Kidney (tissue), 14 donors: ENCODE data around the gene NRF1. TPM values are rescaled to one million over a fixed set of nuclear protein-coding genes. Genes with fewer than 3 reads are reported as not detected.

ENCODE experiments used
- DNase-seq, 5 donors: peaks; one replicate each; pipeline ENCODE4 v3.0.0-alpha.2; 2013 to 2020
- FAIRE-seq: peaks from 2 replicates; lab custom pipeline; 2012; peaks lifted over from hg19 to GRCh38; lab: Jason Lieb, UNC
- H3K27ac ChIP-seq, 2 donors: one replicate each; pipeline ENCODE4 v1.7.0; 2013; ENCODE audit warnings: low read depth in 2 of 2, low read length in 2 of 2, inconsistent platforms in 1 of 2
- H3K27me3 ChIP-seq: one replicate; pipeline ENCODE4 v1.7.1; 2013; ENCODE audit warnings: low read length, inconsistent platforms; ENCODE audit not compliant: control insufficient read depth, insufficient read depth
- H3K36me3 ChIP-seq, 3 donors: one replicate each; pipeline versions ENCODE4 v1.7.0 to v1.7.1; 2013; ENCODE audit warnings: low read length in 3 of 3, control low read depth in 1 of 3, inconsistent platforms in 1 of 3; ENCODE audit not compliant: insufficient read depth in 3 of 3, control insufficient read depth in 2 of 3
- H3K4me1 ChIP-seq, 3 donors: one replicate each; pipeline versions ENCODE4 v1.7.0 to v1.7.1; 2013; ENCODE audit warnings: low read length in 3 of 3, inconsistent platforms in 1 of 3, low read depth in 1 of 3; ENCODE audit not compliant: control insufficient read depth in 2 of 3, insufficient read depth in 2 of 3
- H3K4me3 ChIP-seq, 3 donors: one replicate each; pipeline versions ENCODE4 v1.7.0 to v1.8.1; 2013; ENCODE audit warnings: low read length in 3 of 3, control low read depth in 1 of 3, inconsistent platforms in 1 of 3
- H3K9ac ChIP-seq, 3 donors: one replicate each; pipeline versions ENCODE4 v1.7.0 to v1.7.1; 2013; ENCODE audit warnings: low read length in 3 of 3, control low read depth in 1 of 3, inconsistent platforms in 1 of 3
- H3K9me3 ChIP-seq, 3 donors: one replicate each; pipeline versions ENCODE4 v1.7.0 to v1.7.1; 2013; ENCODE audit warnings: low read length in 3 of 3, control low read depth in 1 of 3, inconsistent platforms in 1 of 3; ENCODE audit not compliant: control insufficient read depth in 2 of 3, insufficient read depth in 1 of 3
- intact Hi-C: fragments of 100-400 bp; cut with DNase I; formaldehyde crosslinking; loops from one replicate; pipeline ENCODE4 v1.11.1; 2022
- polyA plus RNA-seq: library from polyadenylated mRNA; stranded (reverse); fragments of 350-450 nt; fragmentation: Illumina TruSeq; extraction: RNeasy Lipid Tissue Mini Kit (QIAGEN cat#74804); gene quantifications from one replicate; pipeline ENCODE4 v1.2.3, GENCODE V29; 2014; ENCODE audit warnings: low read depth, low replicate concordance; ENCODE audit not compliant: insufficient read depth
- total RNA-seq: library from RNA; stranded (reverse); fragmentation: NEBNext Ultra II Directional; extraction: Animal tissue kit (Norgen Biotek cat#: 25700); gene quantifications from one replicate; pipeline ENCODE4 v1.2.1, GENCODE V29; 2021
- TF ChIP-seq, protein P1 (sequence below): IDR thresholded peaks from 3 replicates; pipeline ENCODE4 v1.5.1; 2012; ENCODE audit warnings: mild to moderate bottlenecking, moderate library complexity, borderline replicate concordance; ENCODE audit not compliant: insufficient read depth; ENCODE audit errors: extremely low read depth
- donor health status: control.
- donor health status: control.
- donor health status: control.
- donor health status: control.
- donor health status: control.
- donor health status: DM: yes; HTN: yes; CAD: no.
- donor health status: Normal renal cell carcinoma (clear cell type).

Gene NRF1
- total and polyA plus RNA-seq, 2 donors from 2014 or later, result 8.8 to 19.4 TPM

DNA sequence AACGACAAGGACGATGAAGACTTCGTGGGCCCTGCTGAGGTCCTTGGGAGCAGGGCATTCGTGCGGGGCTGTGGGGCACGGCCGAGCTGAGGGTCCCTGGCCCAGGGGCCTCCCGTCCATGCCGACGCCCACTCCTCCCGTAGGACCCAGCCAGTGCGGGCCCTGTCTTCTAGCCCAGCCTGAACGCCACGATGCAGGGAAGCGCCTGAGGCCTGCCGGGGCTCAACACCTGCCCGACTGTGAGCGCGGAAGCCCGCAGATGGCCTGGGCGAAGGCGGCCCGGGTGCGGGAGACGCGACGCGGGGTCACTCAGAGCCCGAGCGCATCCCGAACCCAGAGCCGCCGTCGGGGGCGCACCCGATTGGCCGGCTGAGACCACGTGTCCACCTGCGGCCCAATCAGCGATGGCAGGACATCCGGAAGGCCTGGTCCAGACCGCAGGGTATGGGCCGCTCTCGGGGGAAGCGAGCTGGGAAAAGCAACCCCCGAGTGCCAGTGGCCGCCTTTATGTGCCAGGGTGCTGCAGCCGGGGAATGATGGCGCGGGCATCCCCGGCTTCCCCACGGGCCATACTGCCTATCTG, 151.0 kb downstream of the NRF1 start:
- Histone ChIP-seq H3K9me3 (no peaks in the 10 kb centered on the region), H3K27ac (no peak overlapping the region), H3K4me1 (no peaks in the 10 kb centered on the region), H3K27me3 (no peaks in the 10 kb centered on the region), H3K36me3 (no peaks in the 10 kb centered on the region), H3K4me3 (no peak overlapping the region), H3K9ac (no peak overlapping the region)
- FAIRE-seq, result no peak
- TF ChIP-seq, protein P1, sequence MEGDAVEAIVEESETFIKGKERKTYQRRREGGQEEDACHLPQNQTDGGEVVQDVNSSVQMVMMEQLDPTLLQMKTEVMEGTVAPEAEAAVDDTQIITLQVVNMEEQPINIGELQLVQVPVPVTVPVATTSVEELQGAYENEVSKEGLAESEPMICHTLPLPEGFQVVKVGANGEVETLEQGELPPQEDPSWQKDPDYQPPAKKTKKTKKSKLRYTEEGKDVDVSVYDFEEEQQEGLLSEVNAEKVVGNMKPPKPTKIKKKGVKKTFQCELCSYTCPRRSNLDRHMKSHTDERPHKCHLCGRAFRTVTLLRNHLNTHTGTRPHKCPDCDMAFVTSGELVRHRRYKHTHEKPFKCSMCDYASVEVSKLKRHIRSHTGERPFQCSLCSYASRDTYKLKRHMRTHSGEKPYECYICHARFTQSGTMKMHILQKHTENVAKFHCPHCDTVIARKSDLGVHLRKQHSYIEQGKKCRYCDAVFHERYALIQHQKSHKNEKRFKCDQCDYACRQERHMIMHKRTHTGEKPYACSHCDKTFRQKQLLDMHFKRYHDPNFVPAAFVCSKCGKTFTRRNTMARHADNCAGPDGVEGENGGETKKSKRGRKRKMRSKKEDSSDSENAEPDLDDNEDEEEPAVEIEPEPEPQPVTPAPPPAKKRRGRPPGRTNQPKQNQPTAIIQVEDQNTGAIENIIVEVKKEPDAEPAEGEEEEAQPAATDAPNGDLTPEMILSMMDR, result no peak
- intact Hi-C loops, result no loop called here
- no peak for DNase-seq

DNA sequence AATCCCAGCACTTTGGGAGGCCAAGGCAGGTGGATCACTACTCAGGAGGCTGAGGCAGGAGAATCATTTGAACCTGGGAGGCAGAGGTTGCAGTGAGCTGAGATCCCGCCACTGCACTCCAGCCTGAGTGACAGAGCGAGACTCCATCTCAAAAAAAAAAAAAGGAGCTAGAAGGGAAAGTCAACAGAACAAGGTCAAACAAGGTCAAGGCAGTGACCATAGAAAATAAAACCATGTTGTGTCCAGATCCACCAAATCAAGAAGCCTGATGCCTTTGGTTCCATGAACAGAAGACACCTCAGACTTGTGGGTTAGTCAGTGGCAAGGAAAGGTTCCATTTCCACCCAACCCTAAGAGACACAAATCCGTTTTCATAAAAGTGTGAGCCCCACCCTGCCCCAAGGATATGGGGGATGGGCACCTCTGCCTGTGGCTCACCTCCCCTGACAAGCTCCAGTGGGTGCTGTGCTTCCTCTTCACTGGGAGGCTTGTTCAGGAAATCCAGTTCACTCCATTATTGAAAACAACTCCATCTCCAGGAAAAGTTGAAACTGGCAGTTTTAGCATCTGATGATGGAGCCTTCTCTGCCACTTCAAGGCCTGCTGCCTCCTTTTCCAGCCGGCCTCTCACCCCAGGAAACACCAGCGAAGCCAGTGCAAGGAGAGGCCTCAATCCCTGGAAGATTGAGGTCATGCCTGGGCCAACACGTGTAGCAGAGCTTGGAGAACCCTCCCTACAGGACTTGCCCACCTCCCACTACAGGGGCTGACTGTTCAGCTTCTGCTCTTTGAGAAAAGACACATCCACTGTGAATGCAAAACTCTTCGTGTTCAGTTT, 152.9 kb downstream of the NRF1 start:
- Histone ChIP-seq H3K27me3 (no peaks in the 10 kb centered on the region), H3K4me3 (no peak overlapping the region), H3K4me1 (no peaks in the 10 kb centered on the region), H3K9ac (no peak overlapping the region), H3K36me3 (no peaks in the 10 kb centered on the region), H3K9me3 (no peaks in the 10 kb centered on the region), H3K27ac (no peak overlapping the region)
- TF ChIP-seq, protein P1, result no peak
- intact Hi-C loops, result no loop called here
- DNase-seq, result no peak
- no peak for FAIRE-seq

DNA sequence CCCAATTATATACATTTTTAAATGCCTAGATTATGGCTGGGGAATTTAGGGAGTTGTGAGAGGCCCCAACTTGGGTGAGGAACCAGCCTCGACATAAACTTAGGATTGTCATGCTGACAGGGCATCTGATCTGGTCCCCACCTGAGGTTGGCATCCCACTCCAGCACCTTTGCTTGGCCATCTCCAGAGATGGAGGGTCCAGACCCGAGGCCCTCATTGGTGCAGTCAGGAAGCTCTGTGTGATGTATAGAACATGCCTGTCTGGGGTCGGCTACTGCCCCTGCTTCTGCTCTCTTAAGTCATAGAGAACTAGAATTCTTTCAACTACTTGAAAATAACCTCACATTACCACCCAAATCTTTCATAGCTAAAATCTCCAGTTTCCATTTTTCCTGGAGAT, 153.8 kb downstream of the NRF1 start:
- no peak overlapping the region for H3K27ac ChIP-seq
- H3K9ac ChIP-seq, result no peak overlapping the region
- H3K27me3 ChIP-seq, result no peaks in the 10 kb centered on the region
- H3K4me1 ChIP-seq, result no peaks in the 10 kb centered on the region
- intact Hi-C loops, result no loop called here
- FAIRE-seq (no peak), DNase-seq (no peak)
- H3K36me3 ChIP-seq, result no peaks in the 10 kb centered on the region
- no peaks in the 10 kb centered on the region for H3K9me3 ChIP-seq
- TF ChIP-seq, protein P1, result no peak
- no peak overlapping the region for H3K4me3 ChIP-seq
